ENCODE measurements around the gene PEMT. TPM values are rescaled to one million over a fixed set of nuclear protein-coding genes. Genes with fewer than 3 reads are reported as not detected.

The PEMT gene
- total RNA-seq, 1 experiment from 2014 or later, result 29.5 TPM

GRCh38 chr17:17540278-17540906, 51.1 kb downstream of the PEMT start:
- intact Hi-C loops (cut with micrococcal nuclease; ENCODE audit: unreplicated experiment), result no loop called here
- no peaks in the 10 kb centered on the region for H3K27me3 Mint-ChIP-seq (ENCODE audit: insufficient read depth, unreplicated experiment)
- H3K36me3 Mint-ChIP-seq (ENCODE audit: insufficient read depth, unreplicated experiment), result peaks cover 4% of the 10 kb centered on the region
- no peaks in the 10 kb centered on the region for H3K36me3 ChIP-seq (ENCODE audit: control insufficient read depth, insufficient read depth, low read length)
- ChIA-PET POLR2A (interaction anchor here (0.6 kb wide), 1 partner anchor 18 kb away, joined by 3 read pairs; no protein-coding TSS in a partner anchor), CTCF (no interaction called here)
- no peaks in the 10 kb centered on the region for H3K9me3 Mint-ChIP-seq (ENCODE audit: unreplicated experiment)
- peaks cover 42% of the 10 kb centered on the region for H3K4me1 ChIP-seq
- no peak for DNase-seq
- H3K27me3 ChIP-seq (replicated peaks; ENCODE audit: control insufficient read depth, insufficient read depth, low read length), result no peaks in the 10 kb centered on the region
- H3K4me3 Mint-ChIP-seq (ENCODE audit: unreplicated experiment), result no peak overlapping the region
- peaks cover 19% of the 10 kb centered on the region for H3K4me1 Mint-ChIP-seq (ENCODE audit: low read depth, unreplicated experiment)
- H3K9me3 ChIP-seq, result no peaks in the 10 kb centered on the region
- H3K27ac Mint-ChIP-seq (ENCODE audit: unreplicated experiment), result peak overlapping the region; percentile 90
- TF ChIP-seq CTCF (IDR thresholded peaks at IDR 0.05; ENCODE audit: insufficient read depth in 1 of 2, low read depth in 1 of 2, low read length in 1 of 2, severe bottlenecking in 1 of 2, unreplicated experiment in 1 of 2), result no peak
- no TSS peak for BruUV-seq (replicated peaks)
- H3K4me3 ChIP-seq (ENCODE audit: low read depth, low read length), result no peak overlapping the region

GRCh38 chr17:17539591-17539990, 51.9 kb downstream of the PEMT start:
- CTCF ChIA-PET, result interaction anchor here (0.7 to 2.0 kb wide), 3 partner anchors 18 to 168 kb away, joined by 4 to 33 read pairs (median 4); partner anchors contain the start of gene RASD1
- H3K4me1 Mint-ChIP-seq (ENCODE audit: low read depth, unreplicated experiment), result peaks cover 19% of the 10 kb centered on the region

More at GRCh38 chr17:17539591-17539990, 51.9 kb downstream of the PEMT start:
- Mint-ChIP-seq H3K4me3 (ENCODE audit: unreplicated experiment) (no peak overlapping the region), H3K9me3 (ENCODE audit: unreplicated experiment) (no peaks in the 10 kb centered on the region), H3K27me3 (ENCODE audit: insufficient read depth, unreplicated experiment) (no peaks in the 10 kb centered on the region), H3K36me3 (ENCODE audit: insufficient read depth, unreplicated experiment) (peaks cover 4% of the 10 kb centered on the region), H3K27ac (ENCODE audit: unreplicated experiment) (peak overlapping the region; percentile 90)
- intact Hi-C loops (cut with micrococcal nuclease; ENCODE audit: unreplicated experiment), result no loop called here
- DNase-seq, result no peak
- no peaks in the 10 kb centered on the region for H3K27me3 ChIP-seq (replicated peaks; ENCODE audit: control insufficient read depth, insufficient read depth, low read length)
- POLR2A ChIA-PET, result interaction anchor here (1.9 kb wide), 1 partner anchor 43 kb away, joined by 38 read pairs; the partner anchor contains the start of gene RASD1
- H3K4me1 ChIP-seq, result peaks cover 42% of the 10 kb centered on the region
- no peak overlapping the region for H3K4me3 ChIP-seq (ENCODE audit: low read depth, low read length)
- H3K9me3 ChIP-seq, result no peaks in the 10 kb centered on the region
- H3K36me3 ChIP-seq (ENCODE audit: control insufficient read depth, insufficient read depth, low read length), result no peaks in the 10 kb centered on the region
- no TSS peak for BruUV-seq (replicated peaks)
- no peak for TF ChIP-seq CTCF (IDR thresholded peaks at IDR 0.05; ENCODE audit: insufficient read depth in 1 of 2, low read depth in 1 of 2, low read length in 1 of 2, severe bottlenecking in 1 of 2, unreplicated experiment in 1 of 2)
